Loucy (cell line): ENCODE data around the gene MRM2.
A peak's percentile ranks its signal among the peaks of the same experiment; 100 is the strongest.

ENCODE experiments used
- H2AFZ ChIP-seq: fragments of 200-600 bp; sonication (generic); 2 replicates; pipeline ENCODE4 v1.6.0; 2016; ENCODE audit warnings: antibody characterized with exemption, mild to moderate bottlenecking, low read length, moderate library complexity
- H3F3A ChIP-seq: fragments of 200-600 bp; 2 replicates; pipeline ENCODE4 v1.6.0; 2016; ENCODE audit warnings: antibody characterized with exemption, low read depth, mild to moderate bottlenecking
- H3K27me3 ChIP-seq: fragments of 200-600 bp; sonication (generic); 2 replicates; pipeline ENCODE4 v1.6.1; 2014; ENCODE audit warnings: low read length, mild to moderate bottlenecking; ENCODE audit not compliant: insufficient read depth, poor library complexity, severe bottlenecking
- H3K36me3 ChIP-seq: fragments of 200-600 bp; sonication (generic); 2 replicates; pipeline ENCODE4 v1.6.1; 2016; ENCODE audit warnings: low read length; ENCODE audit not compliant: insufficient read depth
- H3K4me1 ChIP-seq: fragments of 200-600 bp; sonication (generic); 2 replicates; pipeline ENCODE4 v1.5.1; 2014; ENCODE audit warnings: low read length, mild to moderate bottlenecking; ENCODE audit not compliant: insufficient read depth, poor library complexity, severe bottlenecking
- H3K4me2 ChIP-seq: fragments of 200-600 bp; sonication (generic); 2 replicates; pipeline ENCODE4 v1.6.0; 2014; ENCODE audit warnings: antibody characterized with exemption, low read length, low read depth, mild to moderate bottlenecking; ENCODE audit not compliant: poor library complexity, severe bottlenecking
- H3K4me3 ChIP-seq: fragments of 200-600 bp; sonication (generic); 2 replicates; pipeline ENCODE4 v1.5.1; 2014; ENCODE audit warnings: low read length, mild to moderate bottlenecking, mixed read lengths; ENCODE audit not compliant: poor library complexity, severe bottlenecking
- H3K79me2 ChIP-seq: fragments of 200-600 bp; sonication (generic); 2 replicates; pipeline ENCODE4 v1.6.1; 2014; ENCODE audit warnings: low read length; ENCODE audit not compliant: insufficient read depth
- H3K9ac ChIP-seq: fragments of 200-600 bp; sonication (generic); 2 replicates; pipeline ENCODE4 v1.6.0; 2014; ENCODE audit warnings: mild to moderate bottlenecking, low read depth, low read length, moderate library complexity; ENCODE audit not compliant: poor library complexity, severe bottlenecking
- H3K9me2 ChIP-seq: fragments of 200-600 bp; sonication (generic); replicated peaks from 2 replicates; pipeline ENCODE4 v1.6.1; 2016; ENCODE audit warnings: low read depth, low read length, mixed read lengths
- H3K9me3 ChIP-seq: fragments of 200-600 bp; sonication (generic); 2 replicates; pipeline ENCODE4 v1.6.1; 2014; ENCODE audit warnings: mild to moderate bottlenecking, antibody characterized with exemption, low read length, low read depth; ENCODE audit not compliant: insufficient read depth
- H4K20me1 ChIP-seq: fragments of 200-600 bp; sonication (generic); 2 replicates; pipeline ENCODE4 v1.6.0; 2014; ENCODE audit warnings: antibody characterized with exemption, low read length, mild to moderate bottlenecking; ENCODE audit not compliant: insufficient read depth, poor library complexity, severe bottlenecking
- EZH2phosphoT487 ChIP-seq: fragments of 200-600 bp; IDR thresholded peaks from 2 replicates; pipeline ENCODE4 v1.6.1; 2018; ENCODE audit warnings: antibody characterized with exemption, mild to moderate bottlenecking, moderate library complexity, borderline replicate concordance
- TF ChIP-seq, protein P1 (sequence below): fragments of 200-600 bp; sonication (generic); conservative IDR thresholded peaks from 2 replicates; pipeline ENCODE4 v1.5.1; 2014; ENCODE audit warnings: mild to moderate bottlenecking, antibody characterized with exemption, low read length

Gene MRM2

GRCh38 chr7:2217716-2218443 lies 24.1 kb downstream of the MRM2 start:
- Histone ChIP-seq H3K9me2 (no peaks in the 10 kb centered on the region), H3K9ac (no peak overlapping the region), H3K4me3 (no peak overlapping the region), H3K27me3 (no peaks in the 10 kb centered on the region), H2AFZ (no peak overlapping the region), H3K4me1 (peaks cover 17% of the 10 kb centered on the region), H3K79me2 (peaks cover 6% of the 10 kb centered on the region; the same call in 1 of the 2 replicates), H3K36me3 (peaks cover 76% of the 10 kb centered on the region; the same call in 1 of the 2 replicates), H3K9me3 (no peaks in the 10 kb centered on the region), H3F3A (no peaks in the 10 kb centered on the region), H4K20me1 (no peaks in the 10 kb centered on the region), H3K4me2 (no peak overlapping the region)
- TF ChIP-seq, protein P1, sequence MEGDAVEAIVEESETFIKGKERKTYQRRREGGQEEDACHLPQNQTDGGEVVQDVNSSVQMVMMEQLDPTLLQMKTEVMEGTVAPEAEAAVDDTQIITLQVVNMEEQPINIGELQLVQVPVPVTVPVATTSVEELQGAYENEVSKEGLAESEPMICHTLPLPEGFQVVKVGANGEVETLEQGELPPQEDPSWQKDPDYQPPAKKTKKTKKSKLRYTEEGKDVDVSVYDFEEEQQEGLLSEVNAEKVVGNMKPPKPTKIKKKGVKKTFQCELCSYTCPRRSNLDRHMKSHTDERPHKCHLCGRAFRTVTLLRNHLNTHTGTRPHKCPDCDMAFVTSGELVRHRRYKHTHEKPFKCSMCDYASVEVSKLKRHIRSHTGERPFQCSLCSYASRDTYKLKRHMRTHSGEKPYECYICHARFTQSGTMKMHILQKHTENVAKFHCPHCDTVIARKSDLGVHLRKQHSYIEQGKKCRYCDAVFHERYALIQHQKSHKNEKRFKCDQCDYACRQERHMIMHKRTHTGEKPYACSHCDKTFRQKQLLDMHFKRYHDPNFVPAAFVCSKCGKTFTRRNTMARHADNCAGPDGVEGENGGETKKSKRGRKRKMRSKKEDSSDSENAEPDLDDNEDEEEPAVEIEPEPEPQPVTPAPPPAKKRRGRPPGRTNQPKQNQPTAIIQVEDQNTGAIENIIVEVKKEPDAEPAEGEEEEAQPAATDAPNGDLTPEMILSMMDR, result no peak
- TF ChIP-seq EZH2phosphoT487, result no peak

DNA sequence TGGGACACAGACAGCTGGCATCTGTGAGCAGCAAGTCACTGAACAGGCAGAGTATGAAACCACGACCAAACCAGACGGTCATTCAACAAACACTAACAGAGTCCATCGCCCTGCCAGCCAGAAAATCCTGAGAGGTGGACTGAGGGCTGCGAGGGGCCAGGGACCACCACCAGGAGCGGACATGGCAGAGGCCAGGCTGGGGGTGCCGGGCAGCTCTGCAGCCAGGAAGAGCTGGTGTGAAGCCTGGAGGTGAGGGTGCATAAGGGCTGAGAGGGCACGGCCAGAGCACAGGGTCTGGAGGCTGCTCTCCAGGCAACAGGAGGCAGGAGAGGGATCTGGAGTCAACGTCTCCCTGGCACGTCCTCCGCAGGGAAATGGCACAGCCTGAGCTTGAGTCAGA lies 24.8 kb downstream of the MRM2 start:
- Histone ChIP-seq H3K4me3 (no peak overlapping the region), H3K79me2 (peaks cover 4% of the 10 kb centered on the region; the same call in 1 of the 2 replicates), H3K4me1 (peaks cover 17% of the 10 kb centered on the region), H3F3A (no peaks in the 10 kb centered on the region), H3K4me2 (no peak overlapping the region), H3K36me3 (peaks cover 77% of the 10 kb centered on the region; the same call in 1 of the 2 replicates), H2AFZ (no peak overlapping the region), H4K20me1 (no peaks in the 10 kb centered on the region), H3K9ac (no peak overlapping the region), H3K27me3 (no peaks in the 10 kb centered on the region), H3K9me2 (no peaks in the 10 kb centered on the region), H3K9me3 (no peaks in the 10 kb centered on the region)
- TF ChIP-seq, protein P1, result no peak
- no peak for TF ChIP-seq EZH2phosphoT487

DNA sequence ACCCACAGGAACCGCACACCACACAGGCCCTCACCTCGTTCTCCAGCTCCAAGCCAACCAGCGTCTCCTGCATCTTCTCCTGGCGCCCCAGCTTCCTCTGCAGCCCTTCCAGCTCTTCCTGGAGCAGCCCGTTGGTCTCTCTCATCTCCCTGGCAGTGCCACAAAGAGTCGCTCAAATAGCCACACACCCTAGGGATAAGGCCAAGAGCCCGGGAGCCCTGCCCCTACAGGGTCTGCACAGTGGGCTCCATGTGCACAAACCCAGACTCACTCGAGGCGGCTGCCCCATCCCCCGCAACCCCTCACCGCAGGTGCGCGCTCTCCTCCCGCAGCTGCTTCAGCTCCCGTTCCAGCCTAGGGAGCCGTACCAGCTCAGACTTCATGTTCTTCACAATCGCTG lies 26.2 kb downstream of the MRM2 start:
- TF ChIP-seq EZH2phosphoT487, result no peak
- TF ChIP-seq, protein P1, result no peak
- peaks cover 76% of the 10 kb centered on the region; the same call in 1 of the 2 replicates for H3K36me3 ChIP-seq

More for the DNA sequence above, 26.2 kb downstream of the MRM2 start:
- Histone ChIP-seq H3K4me2 (no peak overlapping the region), H4K20me1 (no peaks in the 10 kb centered on the region), H3K9me3 (no peaks in the 10 kb centered on the region), H3K79me2 (peaks cover 4% of the 10 kb centered on the region; the same call in 1 of the 2 replicates), H3K27me3 (no peaks in the 10 kb centered on the region), H3K9ac (peak overlapping the region; percentile 66), H3K9me2 (no peaks in the 10 kb centered on the region), H3K4me3 (no peak overlapping the region), H2AFZ (no peak overlapping the region), H3F3A (no peaks in the 10 kb centered on the region), H3K4me1 (peaks cover 17% of the 10 kb centered on the region)
